ENCODE results near the gene GNB1L.

GNB1L gene

GRCh38 chr22:19745155-19746101, 109.2 kb downstream of the GNB1L start:
- DNase-seq = no peak

- no peak for DNase-seq
Observed at GRCh38 chr22:19744350-19745006, 110.2 kb downstream of the GNB1L start.

GRCh38 chr22:19743651-19744050, 111.0 kb downstream of the GNB1L start:
- no peak for DNase-seq

GRCh38 chr22:19743081-19743480, 111.6 kb downstream of the GNB1L start:
- DNase-seq = no peak

- no peak for DNase-seq
Observed at GRCh38 chr22:19742160-19743066, 112.3 kb downstream of the GNB1L start.

- DNase-seq = no peak
Observed at GRCh38 chr22:19741053-19741452, 113.6 kb downstream of the GNB1L start.

- DNase-seq = no peak
Observed at GRCh38 chr22:19740586-19740985, 114.1 kb downstream of the GNB1L start.

- no peak for DNase-seq
Observed at GRCh38 chr22:19739911-19740449, 114.7 kb downstream of the GNB1L start.

GRCh38 chr22:19739448-19739895, 115.2 kb downstream of the GNB1L start:
- DNase-seq = no peak

- no peak for DNase-seq
Observed at GRCh38 chr22:19738664-19739447, 115.8 kb downstream of the GNB1L start.

GRCh38 chr22:19737846-19738663, 116.6 kb downstream of the GNB1L start:
- no peak for DNase-seq

GRCh38 chr22:19735665-19736510, 118.8 kb downstream of the GNB1L start:
- DNase-seq = no peak

GRCh38 chr22:19734837-19735382, 119.8 kb downstream of the GNB1L start:
- no peak for DNase-seq

GRCh38 chr22:19734163-19734562, 120.5 kb downstream of the GNB1L start:
- DNase-seq = no peak

GRCh38 chr22:19733755-19734154, 120.9 kb downstream of the GNB1L start:
- no peak for DNase-seq

Data from T-helper 1 cell (primary cell).